ENCODE measurements around the gene IL37. TPM values are rescaled to one million over a fixed set of nuclear protein-coding genes. Genes with fewer than 3 reads are reported as not detected.

IL37 gene
- total RNA-seq, 1 experiment from 2014 or later, result not detected

- Histone ChIP-seq H3K27me3 (ENCODE audit: low read length) (no peaks in the 10 kb centered on the region), H3K79me2 (ENCODE audit: low read length) (no peaks in the 10 kb centered on the region), H3K4me2 (ENCODE audit: low read depth, low read length, poor library complexity, severe bottlenecking) (no peak overlapping the region), H3K4me1 (ENCODE audit: low read length) (no peaks in the 10 kb centered on the region), H3K9me2 (replicated peaks; ENCODE audit: insufficient read depth, low read length) (no peaks in the 10 kb centered on the region), H4K20me1 (ENCODE audit: insufficient read depth, low read depth, low read length) (no peaks in the 10 kb centered on the region), H3K27ac (ENCODE audit: low read length) (no peak overlapping the region), H3K9me3 (ENCODE audit: low read length) (no peaks in the 10 kb centered on the region), H3K9ac (ENCODE audit: low read length) (no peak overlapping the region), H2AFZ (ENCODE audit: low read length) (no peak overlapping the region), H3K36me3 (ENCODE audit: insufficient read depth, low read length) (no peaks in the 10 kb centered on the region), H3K4me3 (ENCODE audit: low read length) (no peak overlapping the region)
- DNase-seq, result no peak
Observed at GRCh38 chr2:112876971-112877361, 34.0 kb upstream of the IL37 start.

DNA sequence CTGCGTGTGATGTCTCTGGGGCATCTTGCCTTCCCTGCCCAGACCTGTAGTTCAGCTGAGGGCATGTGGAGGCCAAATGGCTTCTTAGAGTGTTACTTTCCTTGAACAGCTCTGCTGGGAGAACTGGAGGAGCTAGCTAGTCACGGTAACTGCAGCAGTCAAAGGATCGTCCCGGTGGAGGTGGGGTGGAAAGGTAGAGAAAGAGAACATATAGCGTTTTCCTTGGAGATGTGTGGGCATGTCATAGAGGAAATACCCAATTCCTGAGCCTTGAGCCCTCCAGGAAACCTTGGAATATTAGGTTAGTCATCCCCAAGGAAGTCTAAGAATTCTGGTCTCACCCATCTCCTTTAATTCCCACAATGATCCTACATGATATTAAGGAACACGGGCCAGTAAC is 33.5 kb upstream of the IL37 start:
- Histone ChIP-seq H3K9me2 (replicated peaks; ENCODE audit: insufficient read depth, low read length) (no peaks in the 10 kb centered on the region), H3K9me3 (ENCODE audit: low read length) (no peaks in the 10 kb centered on the region), H3K4me1 (ENCODE audit: low read length) (no peaks in the 10 kb centered on the region), H3K27ac (ENCODE audit: low read length) (no peak overlapping the region), H4K20me1 (ENCODE audit: insufficient read depth, low read depth, low read length) (no peaks in the 10 kb centered on the region), H3K9ac (ENCODE audit: low read length) (no peak overlapping the region), H3K27me3 (ENCODE audit: low read length) (no peaks in the 10 kb centered on the region), H3K4me3 (ENCODE audit: low read length) (no peak overlapping the region), H3K36me3 (ENCODE audit: insufficient read depth, low read length) (no peaks in the 10 kb centered on the region), H2AFZ (ENCODE audit: low read length) (no peak overlapping the region), H3K79me2 (ENCODE audit: low read length) (no peaks in the 10 kb centered on the region), H3K4me2 (ENCODE audit: low read depth, low read length, poor library complexity, severe bottlenecking) (no peak overlapping the region)
- no peak for DNase-seq

DNA sequence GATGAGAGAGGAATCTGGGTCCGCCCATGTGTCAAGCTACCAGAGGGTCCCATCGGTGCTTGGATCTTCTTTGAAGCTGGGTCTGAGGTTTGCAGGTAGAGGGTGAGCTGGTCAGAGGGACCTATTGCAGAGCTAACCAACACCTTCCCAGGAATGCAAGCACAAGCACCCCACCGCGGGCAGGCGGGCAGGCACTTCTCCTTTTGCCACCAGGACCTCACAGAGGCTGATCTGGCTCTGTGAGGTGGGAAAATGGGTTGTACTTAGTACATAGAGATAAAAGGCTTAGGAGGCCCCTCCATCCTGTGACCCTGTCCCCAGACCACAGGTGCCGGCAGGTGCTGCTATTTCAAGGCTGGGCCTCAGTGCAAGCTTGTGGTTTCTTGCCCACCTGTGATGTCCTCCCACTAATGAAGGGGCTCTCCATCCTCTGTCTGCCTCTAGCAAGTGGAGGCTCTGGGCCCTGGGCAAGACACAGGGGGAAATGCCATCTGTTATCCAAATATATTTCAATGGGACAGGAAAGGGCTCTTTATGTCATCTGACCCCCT is 31.4 kb upstream of the IL37 start:
- H3K27ac ChIP-seq (ENCODE audit: low read length), result no peak overlapping the region
- no peak for DNase-seq
- H3K36me3 ChIP-seq (ENCODE audit: insufficient read depth, low read length), result no peaks in the 10 kb centered on the region
- H3K79me2 ChIP-seq (ENCODE audit: low read length), result no peaks in the 10 kb centered on the region
- no peaks in the 10 kb centered on the region for H4K20me1 ChIP-seq (ENCODE audit: insufficient read depth, low read depth, low read length)
- no peak overlapping the region for H2AFZ ChIP-seq (ENCODE audit: low read length)
- H3K9ac ChIP-seq (ENCODE audit: low read length), result no peak overlapping the region
- no peak overlapping the region for H3K4me3 ChIP-seq (ENCODE audit: low read length)
- no peaks in the 10 kb centered on the region for H3K9me3 ChIP-seq (ENCODE audit: low read length)
- no peaks in the 10 kb centered on the region for H3K4me1 ChIP-seq (ENCODE audit: low read length)
- H3K27me3 ChIP-seq (ENCODE audit: low read length), result no peaks in the 10 kb centered on the region
- no peak overlapping the region for H3K4me2 ChIP-seq (ENCODE audit: low read depth, low read length, poor library complexity, severe bottlenecking)
- H3K9me2 ChIP-seq (replicated peaks; ENCODE audit: insufficient read depth, low read length), result no peaks in the 10 kb centered on the region

DNA sequence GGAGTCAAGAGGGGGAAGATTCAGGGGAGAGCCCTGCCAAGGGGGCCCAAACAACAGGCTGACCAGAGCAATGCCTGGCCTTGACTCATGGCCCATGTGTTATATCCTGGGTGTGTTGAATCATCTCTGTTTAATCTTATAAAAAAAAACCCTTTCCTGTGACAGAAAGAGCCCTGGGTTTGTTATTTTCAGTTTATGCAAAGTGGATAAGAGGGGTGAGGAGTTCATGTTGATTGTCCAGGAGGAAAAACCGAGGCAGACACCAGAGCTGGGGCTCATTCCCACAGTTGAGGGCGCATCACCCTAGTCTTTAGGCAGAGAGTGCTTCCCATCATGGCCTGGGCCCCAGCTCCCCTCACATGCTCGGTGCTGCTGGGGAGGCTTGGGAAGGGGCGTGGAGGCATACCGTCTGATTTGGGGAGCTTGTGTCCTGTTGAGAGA is 30.9 kb upstream of the IL37 start:
- H3K9me3 ChIP-seq (ENCODE audit: low read length), result no peaks in the 10 kb centered on the region
- no peak overlapping the region for H2AFZ ChIP-seq (ENCODE audit: low read length)
- H3K4me2 ChIP-seq (ENCODE audit: low read depth, low read length, poor library complexity, severe bottlenecking), result no peak overlapping the region

GRCh38 chr2:112880696-112881095 is 30.3 kb upstream of the IL37 start:
- DNase-seq, result peak; percentile 14
- no peak overlapping the region for H2AFZ ChIP-seq (ENCODE audit: low read length)
- H4K20me1 ChIP-seq (ENCODE audit: insufficient read depth, low read depth, low read length), result no peaks in the 10 kb centered on the region

More for the DNA sequence above, 30.9 kb upstream of the IL37 start:
- Histone ChIP-seq H3K4me1 (ENCODE audit: low read length) (no peaks in the 10 kb centered on the region), H3K27me3 (ENCODE audit: low read length) (no peaks in the 10 kb centered on the region), H3K9ac (ENCODE audit: low read length) (no peak overlapping the region), H3K27ac (ENCODE audit: low read length) (no peak overlapping the region), H4K20me1 (ENCODE audit: insufficient read depth, low read depth, low read length) (no peaks in the 10 kb centered on the region), H3K79me2 (ENCODE audit: low read length) (no peaks in the 10 kb centered on the region), H3K36me3 (ENCODE audit: insufficient read depth, low read length) (no peaks in the 10 kb centered on the region), H3K4me3 (ENCODE audit: low read length) (no peak overlapping the region), H3K9me2 (replicated peaks; ENCODE audit: insufficient read depth, low read length) (no peaks in the 10 kb centered on the region)
- DNase-seq, result peak; percentile 27

GRCh38 chr2:112881217-112881985 is 29.6 kb upstream of the IL37 start:
- Histone ChIP-seq H3K36me3 (ENCODE audit: insufficient read depth, low read length) (no peaks in the 10 kb centered on the region), H3K9me3 (ENCODE audit: low read length) (no peaks in the 10 kb centered on the region), H3K9ac (ENCODE audit: low read length) (no peak overlapping the region), H3K79me2 (ENCODE audit: low read length) (no peaks in the 10 kb centered on the region), H3K4me3 (ENCODE audit: low read length) (no peak overlapping the region), H3K27ac (ENCODE audit: low read length) (no peak overlapping the region), H2AFZ (ENCODE audit: low read length) (no peak overlapping the region), H3K4me2 (ENCODE audit: low read depth, low read length, poor library complexity, severe bottlenecking) (no peak overlapping the region), H3K27me3 (ENCODE audit: low read length) (no peaks in the 10 kb centered on the region), H3K9me2 (replicated peaks; ENCODE audit: insufficient read depth, low read length) (no peaks in the 10 kb centered on the region), H3K4me1 (ENCODE audit: low read length) (no peaks in the 10 kb centered on the region), H4K20me1 (ENCODE audit: insufficient read depth, low read depth, low read length) (no peaks in the 10 kb centered on the region)
- peak; percentile 34 for DNase-seq

More at GRCh38 chr2:112880696-112881095, 30.3 kb upstream of the IL37 start:
- no peaks in the 10 kb centered on the region for H3K4me1 ChIP-seq (ENCODE audit: low read length)
- H3K4me3 ChIP-seq (ENCODE audit: low read length), result no peak overlapping the region
- no peaks in the 10 kb centered on the region for H3K27me3 ChIP-seq (ENCODE audit: low read length)
- no peak overlapping the region for H3K9ac ChIP-seq (ENCODE audit: low read length)
- H3K36me3 ChIP-seq (ENCODE audit: insufficient read depth, low read length), result no peaks in the 10 kb centered on the region
- H3K9me3 ChIP-seq (ENCODE audit: low read length), result no peaks in the 10 kb centered on the region
- no peaks in the 10 kb centered on the region for H3K9me2 ChIP-seq (replicated peaks; ENCODE audit: insufficient read depth, low read length)
- no peak overlapping the region for H3K27ac ChIP-seq (ENCODE audit: low read length)
- H3K79me2 ChIP-seq (ENCODE audit: low read length), result no peaks in the 10 kb centered on the region
- no peak overlapping the region for H3K4me2 ChIP-seq (ENCODE audit: low read depth, low read length, poor library complexity, severe bottlenecking)

GRCh38 chr2:112883669-112884068 is 27.3 kb upstream of the IL37 start:
- Histone ChIP-seq H3K4me1 (ENCODE audit: low read length) (no peaks in the 10 kb centered on the region), H3K79me2 (ENCODE audit: low read length) (no peaks in the 10 kb centered on the region), H3K4me2 (ENCODE audit: low read depth, low read length, poor library complexity, severe bottlenecking) (no peak overlapping the region), H3K36me3 (ENCODE audit: insufficient read depth, low read length) (no peaks in the 10 kb centered on the region), H3K9me3 (ENCODE audit: low read length) (no peaks in the 10 kb centered on the region), H3K27ac (ENCODE audit: low read length) (no peak overlapping the region), H3K9me2 (replicated peaks; ENCODE audit: insufficient read depth, low read length) (no peaks in the 10 kb centered on the region), H3K27me3 (ENCODE audit: low read length) (no peaks in the 10 kb centered on the region), H4K20me1 (ENCODE audit: insufficient read depth, low read depth, low read length) (no peaks in the 10 kb centered on the region), H3K4me3 (ENCODE audit: low read length) (no peak overlapping the region), H3K9ac (ENCODE audit: low read length) (no peak overlapping the region), H2AFZ (ENCODE audit: low read length) (no peak overlapping the region)
- no peak for DNase-seq

- H4K20me1 ChIP-seq (ENCODE audit: insufficient read depth, low read depth, low read length), result no peaks in the 10 kb centered on the region
- H3K4me3 ChIP-seq (ENCODE audit: low read length), result no peak overlapping the region
- no peaks in the 10 kb centered on the region for H3K9me2 ChIP-seq (replicated peaks; ENCODE audit: insufficient read depth, low read length)
- no peaks in the 10 kb centered on the region for H3K27me3 ChIP-seq (ENCODE audit: low read length)
- no peaks in the 10 kb centered on the region for H3K9me3 ChIP-seq (ENCODE audit: low read length)
- no peaks in the 10 kb centered on the region for H3K79me2 ChIP-seq (ENCODE audit: low read length)
- H3K36me3 ChIP-seq (ENCODE audit: insufficient read depth, low read length), result no peaks in the 10 kb centered on the region
- H2AFZ ChIP-seq (ENCODE audit: low read length), result no peak overlapping the region
- H3K27ac ChIP-seq (ENCODE audit: low read length), result no peak overlapping the region
- H3K4me2 ChIP-seq (ENCODE audit: low read depth, low read length, poor library complexity, severe bottlenecking), result no peak overlapping the region
- DNase-seq, result peak; percentile 85
- no peak overlapping the region for H3K9ac ChIP-seq (ENCODE audit: low read length)
- no peaks in the 10 kb centered on the region for H3K4me1 ChIP-seq (ENCODE audit: low read length)
Observed at GRCh38 chr2:112884869-112885505, 26.0 kb upstream of the IL37 start.

All from Karpas-422 (cell line).